ENCODE measurements around the gene FCER1G.

DNA sequence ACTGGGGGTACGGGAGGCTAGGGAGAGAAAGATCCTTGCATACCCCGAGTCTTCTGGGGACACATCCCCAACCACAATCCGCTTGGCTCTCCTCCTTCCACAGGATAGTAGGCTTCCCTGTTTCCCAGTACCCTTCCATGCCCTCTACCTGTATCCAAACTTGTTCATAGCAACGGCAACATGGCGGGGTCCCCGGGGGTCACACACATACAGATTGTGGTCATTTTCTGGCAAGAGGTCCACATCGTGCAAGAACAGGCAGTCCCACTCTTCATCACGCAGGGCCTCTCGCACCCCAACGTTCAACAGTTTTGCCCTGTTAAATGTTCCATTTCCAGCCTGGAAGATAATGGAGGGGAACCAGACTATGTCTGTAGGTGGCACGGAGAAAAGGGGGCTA lies 41.4 kb upstream of the FCER1G start:
- TF ChIP-seq POLR2AphosphoS5 (IDR thresholded peaks at IDR 0.05; ENCODE audit: borderline replicate concordance, low read depth, low read length) (no peak), EZH2 (IDR thresholded peaks at IDR 0.05) (no peak), FOXP2 (optimal IDR thresholded peaks at IDR 0.05; ENCODE audit: control extremely low read depth, extremely low read length, insufficient read depth) (no peak)
